HG03039 (cell line): ENCODE results near the gene VMAC.

Experiments used
- ATAC-seq: cut with Tn5 transposase; IDR thresholded peaks from one replicate; pipeline ENCODE4 v1.9.1; 2021; ENCODE audit warnings: mild to moderate bottlenecking, moderate library complexity; ENCODE audit not compliant: unreplicated experiment

VMAC gene

GRCh38 chr19:5927441-5927821, 22.8 kb downstream of the VMAC start:
- ATAC-seq: no peak

- no peak for ATAC-seq
These were observed 24.5 kb downstream of the VMAC start for GRCh38 chr19:5929179-5929578.

- no peak for ATAC-seq
These were observed 25.0 kb downstream of the VMAC start for GRCh38 chr19:5929625-5930024.

GRCh38 chr19:5931251-5931650, 26.6 kb downstream of the VMAC start:
- ATAC-seq: no peak

- no peak for ATAC-seq
These were observed 27.5 kb downstream of the VMAC start for GRCh38 chr19:5932146-5932545.

- ATAC-seq: no peak
These were observed 28.1 kb downstream of the VMAC start for GRCh38 chr19:5932609-5933262.

GRCh38 chr19:5933391-5934068, 28.9 kb downstream of the VMAC start:
- no peak for ATAC-seq

GRCh38 chr19:5934069-5934401, 29.4 kb downstream of the VMAC start:
- no peak for ATAC-seq

GRCh38 chr19:5934774-5935472, 30.3 kb downstream of the VMAC start:
- no peak for ATAC-seq

GRCh38 chr19:5935473-5936291, 31.0 kb downstream of the VMAC start:
- ATAC-seq: no peak

- no peak for ATAC-seq
These were observed 31.6 kb downstream of the VMAC start for GRCh38 chr19:5936292-5936592.

GRCh38 chr19:5937550-5937949, 32.9 kb downstream of the VMAC start:
- ATAC-seq: no peak

GRCh38 chr19:5940260-5941208, 35.9 kb downstream of the VMAC start:
- ATAC-seq: no peak

- no peak for ATAC-seq
These were observed 37.0 kb downstream of the VMAC start for GRCh38 chr19:5941673-5942072.

- no peak for ATAC-seq
These were observed 38.4 kb downstream of the VMAC start for GRCh38 chr19:5943045-5943444.

- no peak for ATAC-seq
These were observed 39.0 kb downstream of the VMAC start for GRCh38 chr19:5943623-5944022.

GRCh38 chr19:5947435-5947834, 42.8 kb downstream of the VMAC start:
- ATAC-seq: no peak

GRCh38 chr19:5948752-5949564, 44.3 kb downstream of the VMAC start:
- ATAC-seq: no peak

GRCh38 chr19:5949792-5950305, 45.2 kb downstream of the VMAC start:
- no peak for ATAC-seq
